Measurements from ENCODE around the gene EIF1AD. TPM values are rescaled to one million over a fixed set of nuclear protein-coding genes. Genes with fewer than 3 reads are reported as not detected.
"Not testable (repeated sequence)": the region's sequence is repeated elsewhere in the genome, so short reads cannot be mapped to it uniquely, and the experiment has no call there.

The EIF1AD gene
- total RNA-seq, 2 donors from 2014 or later = 33.6 to 37.3 TPM

DNA sequence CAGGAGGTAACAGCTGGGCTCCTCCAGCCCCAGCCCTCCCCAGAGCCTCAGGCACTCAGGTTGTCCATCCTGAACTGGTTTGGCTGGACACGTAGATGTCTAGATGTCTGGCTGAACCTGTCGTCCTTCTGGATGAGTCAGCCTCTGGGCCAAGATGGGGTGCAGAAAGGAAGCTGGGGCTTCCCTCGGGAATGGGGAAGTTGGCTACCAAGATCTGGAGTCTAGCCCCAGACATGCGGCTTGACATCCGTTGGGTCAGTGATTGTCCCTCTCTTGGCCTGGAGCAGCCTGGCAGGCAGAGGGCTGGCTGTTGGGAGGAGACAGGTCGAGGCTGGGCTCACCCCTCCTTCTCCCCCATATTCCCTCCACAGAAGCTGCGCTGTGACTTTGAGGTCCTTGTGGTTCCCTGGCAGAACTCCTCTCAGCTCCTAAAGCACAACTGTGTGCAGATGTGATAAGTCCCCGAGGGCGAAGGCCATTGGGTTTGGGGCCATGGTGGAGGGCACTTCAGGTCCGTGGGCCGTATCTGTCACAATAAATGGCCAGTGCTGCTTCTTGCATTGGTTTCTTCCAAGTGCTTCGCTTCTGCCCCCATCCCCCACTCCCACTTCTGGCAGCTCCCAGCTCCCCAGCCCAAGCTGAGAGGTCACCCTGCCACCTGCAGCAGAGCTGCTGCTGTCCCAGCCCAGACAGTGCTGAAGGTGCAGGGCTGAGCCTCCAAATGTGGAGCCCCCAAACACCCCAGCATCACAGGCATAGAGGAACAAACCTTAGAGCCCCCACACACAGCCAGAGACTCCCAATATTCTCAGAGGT is 11.2 kb upstream of the EIF1AD start:
- intact Hi-C loops (cut with DNase I) = no loop called here
- no peaks in the 10 kb centered on the region for H3K4me1 ChIP-seq (replicated peaks)
- H3K9me3 ChIP-seq = no peaks in the 10 kb centered on the region
- TF ChIP-seq POLR2A (IDR thresholded peaks at IDR 0.05) (no peak), CTCF (IDR thresholded peaks at IDR 0.05) (no peak), POLR2AphosphoS5 (IDR thresholded peaks at IDR 0.05) (no peak)
- no peaks in the 10 kb centered on the region for H3K36me3 ChIP-seq
- H3K27me3 ChIP-seq (replicated peaks; ENCODE audit: insufficient read depth) = peaks cover 2% of the 10 kb centered on the region
- no peak overlapping the region for H3K4me3 ChIP-seq
- no peak overlapping the region for H3K27ac ChIP-seq
- WGBS = 44% methylated on average over 11 of the region's 12 CpGs
- no peak for DNase-seq (ENCODE audit: low spot score)

- no peak overlapping the region for H3K27ac ChIP-seq
- peaks cover 2% of the 10 kb centered on the region for H3K27me3 ChIP-seq (replicated peaks; ENCODE audit: insufficient read depth)
- 57% methylated on average over 12 of the region's 12 CpGs for WGBS
- intact Hi-C loops (cut with DNase I) = no loop called here
- TF ChIP-seq POLR2A (IDR thresholded peaks at IDR 0.05) (no peak), POLR2AphosphoS5 (IDR thresholded peaks at IDR 0.05) (no peak), CTCF (IDR thresholded peaks at IDR 0.05) (no peak)
- H3K9me3 ChIP-seq = no peaks in the 10 kb centered on the region
- no peak for DNase-seq (ENCODE audit: low spot score)
- H3K4me3 ChIP-seq = no peak overlapping the region
- H3K36me3 ChIP-seq = no peaks in the 10 kb centered on the region
- H3K4me1 ChIP-seq (replicated peaks) = no peaks in the 10 kb centered on the region
Measured at GRCh38 chr11:66012371-66012945, 10.5 kb upstream of the EIF1AD start.

DNA sequence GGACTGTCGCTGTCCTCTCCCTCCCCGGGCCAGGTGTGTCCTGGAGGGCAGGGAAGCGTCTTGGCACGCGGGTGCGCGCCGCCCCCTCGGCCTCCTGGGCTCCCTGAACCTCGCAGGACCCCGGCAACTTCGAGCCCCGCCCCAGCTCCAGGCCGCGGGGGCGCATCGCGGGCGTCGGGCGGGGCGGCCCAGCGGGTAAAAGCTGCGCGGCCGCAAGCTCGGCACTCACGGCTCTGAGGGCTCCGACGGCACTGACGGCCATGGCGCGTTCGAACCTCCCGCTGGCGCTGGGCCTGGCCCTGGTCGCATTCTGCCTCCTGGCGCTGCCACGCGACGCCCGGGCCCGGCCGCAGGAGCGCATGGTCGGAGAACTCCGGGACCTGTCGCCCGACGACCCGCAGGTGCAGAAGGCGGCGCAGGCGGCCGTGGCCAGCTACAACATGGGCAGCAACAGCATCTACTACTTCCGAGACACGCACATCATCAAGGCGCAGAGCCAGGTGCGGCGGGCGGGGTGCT is 9.9 kb upstream of the EIF1AD start, which contains the start of gene CST6:
CST6 (plus strand) TSS at position 224 of the 519 bp plus-strand sequence; CDS start at position 261, 37 bp downstream.
- intact Hi-C loops (cut with DNase I) = no loop called here
- no peaks in the 10 kb centered on the region for H3K36me3 ChIP-seq
- 11% methylated on average over 27 of the region's 61 CpGs for WGBS
- no peak for DNase-seq (ENCODE audit: low spot score)
- H3K9me3 ChIP-seq = no peaks in the 10 kb centered on the region
- TF ChIP-seq POLR2AphosphoS5 (IDR thresholded peaks at IDR 0.05) = no peak
- no peak for TF ChIP-seq CTCF (IDR thresholded peaks at IDR 0.05)
- no peak for TF ChIP-seq POLR2A (IDR thresholded peaks at IDR 0.05)
- no peak within 1 kb of the TSS for H3K27ac ChIP-seq
- no peaks in the 10 kb centered on the region for H3K4me1 ChIP-seq (replicated peaks)
- H3K4me3 ChIP-seq = no peak within 1 kb of the TSS
- H3K27me3 ChIP-seq (replicated peaks; ENCODE audit: insufficient read depth) = peaks cover 2% of the 10 kb centered on the region

GRCh38 chr11:66011239-66011784 is 9.4 kb upstream of the EIF1AD start:
- H3K9me3 ChIP-seq = no peaks in the 10 kb centered on the region
- intact Hi-C loops (cut with DNase I) = no loop called here
- DNase-seq (ENCODE audit: low spot score) = peak; percentile 28
- no peak overlapping the region for H3K4me3 ChIP-seq
- no peaks in the 10 kb centered on the region for H3K4me1 ChIP-seq (replicated peaks)
- TF ChIP-seq POLR2AphosphoS5 (IDR thresholded peaks at IDR 0.05) (no peak), CTCF (IDR thresholded peaks at IDR 0.05) (no peak), POLR2A (IDR thresholded peaks at IDR 0.05) (no peak)
- no peaks in the 10 kb centered on the region for H3K36me3 ChIP-seq
- H3K27ac ChIP-seq = no peak overlapping the region
- H3K27me3 ChIP-seq (replicated peaks; ENCODE audit: insufficient read depth) = peaks cover 2% of the 10 kb centered on the region
- WGBS = 31% methylated on average over 14 of the region's 14 CpGs

DNA sequence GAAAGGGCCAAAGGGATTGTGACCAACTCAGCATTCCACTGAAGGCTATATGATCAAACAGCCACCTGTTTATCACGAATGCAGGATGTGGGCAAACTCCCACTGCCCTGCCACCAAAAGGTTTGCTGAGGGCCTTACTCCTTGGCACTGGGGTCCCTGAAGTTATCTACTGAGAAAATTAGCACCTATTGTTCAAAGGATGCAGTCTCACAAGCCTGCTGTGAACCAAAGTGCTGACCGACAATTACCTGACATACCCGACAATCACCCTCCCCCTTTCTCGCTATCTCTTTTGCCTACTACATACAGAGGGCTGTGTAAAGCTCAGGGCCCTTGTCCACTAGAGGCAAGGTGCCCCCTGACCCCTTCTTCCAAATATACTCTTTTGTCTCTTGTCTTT is 8.1 kb upstream of the EIF1AD start:
- H3K4me3 ChIP-seq; H3K9me3 ChIP-seq; H3K36me3 ChIP-seq; intact Hi-C loops (cut with DNase I); H3K4me1 ChIP-seq (replicated peaks); H3K27ac ChIP-seq; DNase-seq (ENCODE audit: low spot score); H3K27me3 ChIP-seq (replicated peaks; ENCODE audit: insufficient read depth): not testable (repeated sequence)
- WGBS = 66% methylated on average over 4 of the region's 4 CpGs
